Stimulated activated CD8-positive, alpha-beta memory T cell treated with anti-CD3 and anti-CD28 coated beads, Interleukin-15, amount 100 ng/mL, for 1 hour (primary cell): ENCODE data around the gene ADAMTS15.

Experiments used
- DNase-seq: peaks from one replicate; pipeline ENCODE4 v3.0.0-alpha.2; 2020; ENCODE audit warnings: low read depth

ADAMTS15 gene

GRCh38 chr11:130478204-130478701, 29.8 kb downstream of the ADAMTS15 start:
- DNase-seq: no peak

GRCh38 chr11:130478881-130479280, 30.4 kb downstream of the ADAMTS15 start:
- DNase-seq: no peak

- DNase-seq: no peak
Measured at GRCh38 chr11:130480186-130480585, 31.7 kb downstream of the ADAMTS15 start.

GRCh38 chr11:130480711-130481140, 32.3 kb downstream of the ADAMTS15 start:
- DNase-seq: no peak

GRCh38 chr11:130483124-130483523, 34.7 kb downstream of the ADAMTS15 start:
- no peak for DNase-seq

- DNase-seq: no peak
Measured at GRCh38 chr11:130485983-130486382, 37.5 kb downstream of the ADAMTS15 start.

- no peak for DNase-seq
Measured at GRCh38 chr11:130486391-130486836, 38.0 kb downstream of the ADAMTS15 start.

GRCh38 chr11:130486987-130487923, 38.8 kb downstream of the ADAMTS15 start:
- DNase-seq: no peak

- no peak for DNase-seq
Measured at GRCh38 chr11:130487924-130488815, 39.7 kb downstream of the ADAMTS15 start.

GRCh38 chr11:130488848-130489584, 40.6 kb downstream of the ADAMTS15 start:
- DNase-seq: no peak

GRCh38 chr11:130489716-130490115, 41.3 kb downstream of the ADAMTS15 start:
- no peak for DNase-seq

- no peak for DNase-seq
Measured at GRCh38 chr11:130490682-130491449, 42.4 kb downstream of the ADAMTS15 start.

- no peak for DNase-seq
Measured at GRCh38 chr11:130498181-130498580, 49.7 kb downstream of the ADAMTS15 start.

- DNase-seq: no peak
Measured at GRCh38 chr11:130499828-130500227, 51.4 kb downstream of the ADAMTS15 start.

- no peak for DNase-seq
Measured at GRCh38 chr11:130504317-130504716, 55.9 kb downstream of the ADAMTS15 start.

- no peak for DNase-seq
Measured at GRCh38 chr11:130508913-130509312, 60.5 kb downstream of the ADAMTS15 start.

GRCh38 chr11:130509942-130510341, 61.5 kb downstream of the ADAMTS15 start:
- DNase-seq: no peak

GRCh38 chr11:130510407-130511006, 62.1 kb downstream of the ADAMTS15 start:
- no peak for DNase-seq

GRCh38 chr11:130511765-130512164, 63.3 kb downstream of the ADAMTS15 start:
- no peak for DNase-seq

- no peak for DNase-seq
Measured at GRCh38 chr11:130512662-130513061, 64.2 kb downstream of the ADAMTS15 start.
